A549 (cell line): ENCODE results near the gene ABCB9.

Experiments
- CTCF ChIP-seq: fragments of >200 bp; sonication (Bioruptor Twin); formaldehyde crosslinking; IDR thresholded peaks from 3 replicates; pipeline ENCODE4 v1.5.1; 2016
- KDM1A ChIP-seq: fragments of 200-600 bp; sonication (generic); IDR thresholded peaks from 2 replicates; pipeline ENCODE4 v1.6.1; 2016; ENCODE audit warnings: low read depth, mild to moderate bottlenecking
- MYC ChIP-seq: IDR thresholded peaks from 2 replicates; pipeline ENCODE4 v1.6.1; 2012; ENCODE audit warnings: mild to moderate bottlenecking, inconsistent platforms, low read length, improper control_type of control experiment, borderline replicate concordance
- PBX3 ChIP-seq: IDR thresholded peaks from 2 replicates; pipeline ENCODE4 v1.6.1; 2012
- POLR2A ChIP-seq: IDR thresholded peaks from 2 replicates; pipeline ENCODE4 v1.6.1; 2012; ENCODE audit warnings: mild to moderate bottlenecking, low read length
- RAD21 ChIP-seq, 2 experiments: fragments of >200 bp in 1 of 2; sonication (Bioruptor Twin) in 1 of 2; formaldehyde crosslinking in 1 of 2; IDR thresholded peaks in 1 of 2; conservative IDR thresholded peaks in 1 of 2; 2 replicates in 1 of 2; 3 replicates in 1 of 2; pipeline ENCODE4 v1.6.1; 2012 to 2018; ENCODE audit warnings: inconsistent platforms in 1 of 2
- RFX5 ChIP-seq: fragments of 450-650 bp; IDR thresholded peaks from 2 replicates; pipeline ENCODE4 v1.7.1; 2014; ENCODE audit warnings: antibody characterized with exemption, mild to moderate bottlenecking, moderate library complexity
- SREBF2 ChIP-seq: fragments of 450-650 bp; IDR thresholded peaks from 2 replicates; pipeline ENCODE4 v1.6.1; 2014; ENCODE audit warnings: mild to moderate bottlenecking, moderate library complexity
- ZFP36 ChIP-seq: fragments of 450-650 bp; IDR thresholded peaks from 2 replicates; pipeline ENCODE4 v1.6.1; 2014; ENCODE audit warnings: borderline replicate concordance; ENCODE audit not compliant: partially characterized antibody
- TF ChIP-seq, protein P1 (sequence below): fragments of 200-600 bp; sonication (generic); IDR thresholded peaks from 2 replicates; pipeline ENCODE4 v1.6.1; 2016; ENCODE audit warnings: antibody characterized with exemption, mild to moderate bottlenecking, moderate library complexity

DNA sequence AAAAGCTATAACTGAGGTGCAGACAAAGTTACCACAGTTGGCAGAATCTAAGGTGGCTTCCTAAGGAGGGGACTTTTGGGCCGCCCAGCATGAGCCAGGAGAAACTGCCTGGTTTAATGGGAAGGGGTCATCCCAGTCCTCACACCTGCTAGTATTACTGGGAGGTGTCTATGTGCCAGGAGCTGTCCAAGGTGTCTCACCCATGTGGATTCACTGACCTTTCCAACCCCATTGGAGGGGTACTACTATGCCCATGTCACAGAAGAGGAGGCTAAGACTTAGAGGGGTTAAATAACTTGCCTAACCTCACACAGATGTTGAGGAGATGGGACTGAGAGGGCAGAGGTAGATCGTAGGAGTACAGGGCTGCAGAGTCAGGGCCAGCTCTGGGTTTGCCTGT lies 10.2 kb downstream of the ABCB9 start:
- TF ChIP-seq CTCF: no peak
- TF ChIP-seq KDM1A: no peak
- TF ChIP-seq, protein P1, sequence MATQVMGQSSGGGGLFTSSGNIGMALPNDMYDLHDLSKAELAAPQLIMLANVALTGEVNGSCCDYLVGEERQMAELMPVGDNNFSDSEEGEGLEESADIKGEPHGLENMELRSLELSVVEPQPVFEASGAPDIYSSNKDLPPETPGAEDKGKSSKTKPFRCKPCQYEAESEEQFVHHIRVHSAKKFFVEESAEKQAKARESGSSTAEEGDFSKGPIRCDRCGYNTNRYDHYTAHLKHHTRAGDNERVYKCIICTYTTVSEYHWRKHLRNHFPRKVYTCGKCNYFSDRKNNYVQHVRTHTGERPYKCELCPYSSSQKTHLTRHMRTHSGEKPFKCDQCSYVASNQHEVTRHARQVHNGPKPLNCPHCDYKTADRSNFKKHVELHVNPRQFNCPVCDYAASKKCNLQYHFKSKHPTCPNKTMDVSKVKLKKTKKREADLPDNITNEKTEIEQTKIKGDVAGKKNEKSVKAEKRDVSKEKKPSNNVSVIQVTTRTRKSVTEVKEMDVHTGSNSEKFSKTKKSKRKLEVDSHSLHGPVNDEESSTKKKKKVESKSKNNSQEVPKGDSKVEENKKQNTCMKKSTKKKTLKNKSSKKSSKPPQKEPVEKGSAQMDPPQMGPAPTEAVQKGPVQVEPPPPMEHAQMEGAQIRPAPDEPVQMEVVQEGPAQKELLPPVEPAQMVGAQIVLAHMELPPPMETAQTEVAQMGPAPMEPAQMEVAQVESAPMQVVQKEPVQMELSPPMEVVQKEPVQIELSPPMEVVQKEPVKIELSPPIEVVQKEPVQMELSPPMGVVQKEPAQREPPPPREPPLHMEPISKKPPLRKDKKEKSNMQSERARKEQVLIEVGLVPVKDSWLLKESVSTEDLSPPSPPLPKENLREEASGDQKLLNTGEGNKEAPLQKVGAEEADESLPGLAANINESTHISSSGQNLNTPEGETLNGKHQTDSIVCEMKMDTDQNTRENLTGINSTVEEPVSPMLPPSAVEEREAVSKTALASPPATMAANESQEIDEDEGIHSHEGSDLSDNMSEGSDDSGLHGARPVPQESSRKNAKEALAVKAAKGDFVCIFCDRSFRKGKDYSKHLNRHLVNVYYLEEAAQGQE: peak; percentile 40
- no peak for TF ChIP-seq RAD21 (conservative IDR thresholded peaks at IDR 0.05 in 1 of 2, IDR thresholded peaks at IDR 0.05 in 1 of 2)
- TF ChIP-seq SREBF2: no peak
- no peak for TF ChIP-seq RFX5
- TF ChIP-seq POLR2A: no peak
- TF ChIP-seq MYC: no peak
- TF ChIP-seq ZFP36: no peak
- TF ChIP-seq PBX3: no peak
